ENCODE results near the gene BCL11B.

The BCL11B gene

GRCh38 chr14:99125616-99126431 is 146.2 kb downstream of the BCL11B start:
- no peak for TF ChIP-seq ESRRG (CRISPR knock-in tag; IDR thresholded peaks at IDR 0.05)
- no peak for TF ChIP-seq TCF4 (CRISPR knock-in tag; IDR thresholded peaks at IDR 0.05; ENCODE audit: borderline replicate concordance)
- TF ChIP-seq ZNF70 (CRISPR knock-in tag; IDR thresholded peaks at IDR 0.05), result no peak
- TF ChIP-seq CREB5 (CRISPR knock-in tag; IDR thresholded peaks at IDR 0.05; ENCODE audit: low read depth), result no peak
- TF ChIP-seq CSDC2 (CRISPR knock-in tag; IDR thresholded peaks at IDR 0.05), result no peak
- no peak for TF ChIP-seq CSRNP3 (CRISPR knock-in tag; IDR thresholded peaks at IDR 0.05)
- TF ChIP-seq POU6F1 (CRISPR knock-in tag; IDR thresholded peaks at IDR 0.05; ENCODE audit: borderline replicate concordance, low read depth), result no peak
- TF ChIP-seq ZNF8 (CRISPR knock-in tag; IDR thresholded peaks at IDR 0.05), result no peak
- no peak for TF ChIP-seq ZFP3 (CRISPR knock-in tag; IDR thresholded peaks at IDR 0.05)
- TF ChIP-seq ZNF565 (CRISPR knock-in tag; conservative IDR thresholded peaks at IDR 0.05; ENCODE audit: low read depth), result no peak
- TF ChIP-seq PPARA (CRISPR knock-in tag; IDR thresholded peaks at IDR 0.05; ENCODE audit: borderline replicate concordance), result no peak
- no peak for TF ChIP-seq RARB (CRISPR knock-in tag; IDR thresholded peaks at IDR 0.05)
- TF ChIP-seq TOX (CRISPR knock-in tag; IDR thresholded peaks at IDR 0.05; ENCODE audit: borderline replicate concordance), result no peak
- TF ChIP-seq ARNTL (CRISPR knock-in tag; IDR thresholded peaks at IDR 0.05; ENCODE audit: borderline replicate concordance, low read depth), result no peak
- no peak for TF ChIP-seq OSR1 (CRISPR knock-in tag; IDR thresholded peaks at IDR 0.05)
- TF ChIP-seq SNAI2 (CRISPR knock-in tag; IDR thresholded peaks at IDR 0.05), result no peak

GRCh38 chr14:99125113-99125512 is 146.9 kb downstream of the BCL11B start:
- ATAC-seq, result no peak
- TF ChIP-seq SNAI2 (CRISPR knock-in tag; IDR thresholded peaks at IDR 0.05), result no peak
- no peak for TF ChIP-seq TSHZ2 (CRISPR knock-in tag; IDR thresholded peaks at IDR 0.05)
- no peak for TF ChIP-seq ZFP3 (CRISPR knock-in tag; IDR thresholded peaks at IDR 0.05)
- no peak for TF ChIP-seq ISL1 (CRISPR knock-in tag; IDR thresholded peaks at IDR 0.05)
- TF ChIP-seq PATZ1 (CRISPR knock-in tag; IDR thresholded peaks at IDR 0.05; ENCODE audit: borderline replicate concordance), result no peak
- TF ChIP-seq ZNF70 (CRISPR knock-in tag; IDR thresholded peaks at IDR 0.05), result no peak
- no peak for TF ChIP-seq RARB (CRISPR knock-in tag; IDR thresholded peaks at IDR 0.05)
- no peak for TF ChIP-seq CSDC2 (CRISPR knock-in tag; IDR thresholded peaks at IDR 0.05)
- TF ChIP-seq TCF4 (CRISPR knock-in tag; IDR thresholded peaks at IDR 0.05; ENCODE audit: borderline replicate concordance), result no peak
- TF ChIP-seq CSRNP3 (CRISPR knock-in tag; IDR thresholded peaks at IDR 0.05), result no peak
- TF ChIP-seq PPARA (CRISPR knock-in tag; IDR thresholded peaks at IDR 0.05; ENCODE audit: borderline replicate concordance), result no peak
- no peak for TF ChIP-seq ZNF565 (CRISPR knock-in tag; conservative IDR thresholded peaks at IDR 0.05; ENCODE audit: low read depth)
- no peak for TF ChIP-seq GLIS3 (CRISPR knock-in tag; IDR thresholded peaks at IDR 0.05)
- no peak for TF ChIP-seq ARNTL (CRISPR knock-in tag; IDR thresholded peaks at IDR 0.05; ENCODE audit: borderline replicate concordance, low read depth)

More at GRCh38 chr14:99125616-99126431, 146.2 kb downstream of the BCL11B start:
- ATAC-seq, result no peak
